Panc1 (cell line): ENCODE measurements around the gene NT5M.

Source experiments
- CTCF ChIP-seq: fragments of 450-650 bp; IDR thresholded peaks from 2 replicates; pipeline ENCODE4 v1.5.1; 2017; ENCODE audit warnings: mild to moderate bottlenecking
- REST ChIP-seq, 2 experiments: IDR thresholded peaks; 2 replicates each; pipeline ENCODE4 v1.6.1; 2011 to 2012; ENCODE audit warnings: low read depth in 2 of 2, control low read depth in 1 of 2, low read length in 1 of 2, mild to moderate bottlenecking in 1 of 2, moderate library complexity in 1 of 2; ENCODE audit not compliant: insufficient read depth in 1 of 2

GRCh38 chr17:17295141-17295540, 8.0 kb upstream of the NT5M start:
- TF ChIP-seq CTCF (no peak), REST (IDR thresholded peaks at IDR 0.05; ENCODE audit: insufficient read depth in 1 of 2, low read depth in 2 of 2, low read length in 1 of 2) (no peak)
